GM12874 (cell line): ENCODE measurements around the gene PTPRN2.

ENCODE experiments used
- CTCF ChIP-seq: IDR thresholded peaks from 2 replicates; pipeline ENCODE4 v1.5.1; 2011; ENCODE audit warnings: low read depth, mild to moderate bottlenecking, control low read depth, low read length, moderate library complexity; ENCODE audit not compliant: insufficient read depth

Gene PTPRN2

DNA sequence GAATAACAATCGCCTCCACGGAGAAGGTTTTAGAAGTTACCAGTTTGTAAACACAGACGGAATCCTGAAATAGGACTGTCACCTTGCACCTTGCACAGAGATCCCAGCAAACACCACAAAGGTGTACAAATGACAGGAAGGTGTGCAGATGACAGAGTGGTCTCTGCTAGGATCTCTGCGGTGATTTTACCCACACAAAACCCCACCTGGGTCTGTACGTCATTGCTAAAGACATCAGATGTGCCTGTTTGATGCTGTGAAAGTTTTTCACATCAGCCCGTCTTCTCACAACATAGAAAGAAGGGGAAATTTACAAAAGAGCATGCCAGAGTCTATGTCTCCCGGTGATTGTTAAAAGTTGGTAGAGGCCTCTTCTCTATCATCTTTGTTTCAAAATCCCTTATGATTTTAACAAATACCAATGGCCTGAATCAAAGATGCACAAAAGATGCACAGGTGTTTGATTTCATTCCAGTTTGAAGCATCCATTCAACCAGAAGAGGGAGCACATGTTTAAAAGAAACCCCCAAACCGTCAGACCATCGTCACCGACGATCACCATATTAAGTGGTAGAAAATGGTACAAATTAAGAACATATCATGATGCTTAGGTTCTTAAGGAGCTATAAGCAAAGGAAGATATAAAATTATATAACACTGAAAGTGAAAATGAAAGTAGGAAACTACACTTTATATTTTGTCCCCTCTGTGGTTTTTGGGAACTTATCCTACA, 576.5 kb downstream of the PTPRN2 start:
- TF ChIP-seq CTCF, result no peak

DNA sequence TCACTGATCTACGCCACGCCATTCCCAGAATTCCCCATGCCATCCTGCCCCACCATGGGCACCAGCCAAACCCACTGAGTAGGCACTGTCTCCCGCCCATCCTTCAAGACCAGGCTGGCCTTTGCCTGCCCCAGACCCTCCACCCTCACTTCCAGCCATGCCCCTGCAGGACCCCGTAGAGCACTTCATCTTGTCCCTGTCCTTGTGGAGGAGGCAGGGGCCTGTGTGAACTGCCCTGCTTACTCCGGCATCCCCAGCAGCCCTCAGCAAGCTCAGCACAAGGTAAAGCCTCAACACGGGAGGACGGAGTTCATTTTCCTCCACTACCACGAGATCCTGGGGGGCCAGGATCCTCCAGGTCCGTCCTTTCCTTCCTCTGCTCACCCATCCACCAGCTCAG, 577.7 kb downstream of the PTPRN2 start:
- no peak for TF ChIP-seq CTCF

GRCh38 chr7:158008267-158008666, 579.4 kb downstream of the PTPRN2 start:
- TF ChIP-seq CTCF, result no peak

- TF ChIP-seq CTCF, result no peak
These were observed 579.8 kb downstream of the PTPRN2 start for GRCh38 chr7:158007697-158008257.

DNA sequence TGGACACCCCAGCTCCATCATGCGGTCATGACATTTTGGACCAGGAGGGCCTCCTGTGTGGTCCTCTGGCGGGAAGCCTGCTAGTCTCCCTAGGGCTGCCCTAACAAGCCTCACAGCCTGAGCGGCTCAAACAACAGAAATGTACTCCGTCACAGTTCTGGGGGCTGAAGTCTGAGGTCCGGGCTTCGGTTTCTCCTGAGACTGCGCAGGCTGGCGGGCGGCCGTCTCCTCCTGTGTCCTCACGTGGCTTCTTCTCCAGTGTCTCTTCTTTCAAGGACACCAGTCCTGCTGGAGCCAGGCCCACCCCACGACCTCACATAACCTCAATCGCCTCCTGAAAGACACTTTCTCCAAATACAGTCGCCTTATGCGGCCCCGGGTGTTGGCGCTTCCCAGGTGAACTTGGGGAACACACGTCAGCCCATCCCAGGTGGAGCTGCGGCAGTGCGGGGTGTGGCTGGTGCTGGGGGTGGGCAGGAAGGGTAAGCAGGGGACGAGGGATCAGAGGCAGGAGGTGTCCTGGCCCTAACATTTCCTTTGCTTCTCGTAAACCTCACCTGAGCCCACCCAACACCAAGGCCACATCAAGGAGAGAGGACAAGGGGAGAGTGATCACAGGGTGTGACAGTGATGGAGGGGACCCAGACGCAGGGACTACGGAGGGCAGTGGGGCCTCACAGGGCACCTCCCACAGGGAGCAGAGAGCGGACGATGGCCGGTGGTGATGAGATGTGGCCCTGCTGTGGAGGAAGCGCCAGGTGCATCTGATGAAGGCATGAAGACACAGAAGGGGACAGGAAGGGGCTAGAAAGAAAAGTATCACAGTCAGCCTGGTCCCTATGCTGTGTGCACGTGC, 580.6 kb downstream of the PTPRN2 start:
- TF ChIP-seq CTCF, result no peak

GRCh38 chr7:158005531-158005930, 582.1 kb downstream of the PTPRN2 start:
- no peak for TF ChIP-seq CTCF

- no peak for TF ChIP-seq CTCF
These were observed 583.5 kb downstream of the PTPRN2 start for GRCh38 chr7:158004123-158004490.
